ENCODE data around the gene EFEMP2.

The EFEMP2 gene

GRCh38 chr11:65853246-65853979 lies 19.2 kb downstream of the EFEMP2 start:
- peak; percentile 12; the same call in 1 of the 2 replicates for TF ChIP-seq CTCF (conservative IDR thresholded peaks at IDR 0.05)
- 0 out of 2 replicates have a peak overlapping the region, but pooled peaks have one; percentile 0 for H3K27ac ChIP-seq

- no peak for TF ChIP-seq CTCF (conservative IDR thresholded peaks at IDR 0.05)
- no peak overlapping the region for H3K27ac ChIP-seq
Observed at GRCh38 chr11:65852508-65853245, 19.9 kb downstream of the EFEMP2 start.

- no peak overlapping the region for H3K27ac ChIP-seq
- no peak for TF ChIP-seq CTCF (conservative IDR thresholded peaks at IDR 0.05)
Observed at GRCh38 chr11:65851811-65852507, 20.6 kb downstream of the EFEMP2 start.

- TF ChIP-seq CTCF (conservative IDR thresholded peaks at IDR 0.05), result peak; percentile 58
Observed at GRCh38 chr11:65851083-65851579, 21.5 kb downstream of the EFEMP2 start.

GRCh38 chr11:65850217-65851082 lies 22.1 kb downstream of the EFEMP2 start:
- no peak for TF ChIP-seq CTCF (conservative IDR thresholded peaks at IDR 0.05)
- no peak overlapping the region for H3K27ac ChIP-seq

More at GRCh38 chr11:65851083-65851579, 21.5 kb downstream of the EFEMP2 start:
- H3K27ac ChIP-seq, result no peak overlapping the region

- TF ChIP-seq CTCF (conservative IDR thresholded peaks at IDR 0.05), result no peak
- peak overlapping the region; percentile 0; the same call in 1 of the 2 replicates for H3K27ac ChIP-seq
Observed at GRCh38 chr11:65849771-65850216, 22.8 kb downstream of the EFEMP2 start.
